Mesenchymal stem cell (in vitro differentiated cells and primary cell): Measurements from ENCODE around the gene ZNF688.
A peak's percentile ranks its signal among the peaks of the same experiment; 100 is the strongest.

Experiments
- DNase-seq: peaks from one replicate; pipeline ENCODE4 v3.0.0-alpha.2; 2013
- H2AFZ ChIP-seq: one replicate; pipeline ENCODE4 v1.6.1; 2013; ENCODE audit warnings: low read depth, mild to moderate bottlenecking, control low read depth, inconsistent platforms, low read length, moderate library complexity
- H2AK5ac ChIP-seq: 2 replicates; pipeline ENCODE4 v1.6.1; 2013; ENCODE audit warnings: low read length, moderate library complexity, mild to moderate bottlenecking, inconsistent platforms; ENCODE audit not compliant: severe bottlenecking
- H2BK120ac ChIP-seq: one replicate; pipeline ENCODE4 v1.6.1; 2013; ENCODE audit warnings: low read depth, mild to moderate bottlenecking, inconsistent platforms, low read length, moderate library complexity
- H2BK12ac ChIP-seq, 2 experiments: one replicate each; pipeline ENCODE4 v1.6.1; 2013; ENCODE audit warnings: inconsistent platforms in 2 of 2, low read length in 2 of 2, mild to moderate bottlenecking in 2 of 2, moderate library complexity in 2 of 2, control low read depth in 1 of 2
- H2BK15ac ChIP-seq: one replicate; pipeline ENCODE4 v1.6.1; 2013; ENCODE audit warnings: mild to moderate bottlenecking, low read depth, inconsistent platforms; ENCODE audit not compliant: poor library complexity, severe bottlenecking
- H2BK5ac ChIP-seq: 2 replicates; pipeline ENCODE4 v1.6.1; 2013; ENCODE audit warnings: low read depth, mild to moderate bottlenecking, low read length, control low read depth, inconsistent platforms; ENCODE audit not compliant: poor library complexity, severe bottlenecking
- H3K14ac ChIP-seq, 2 experiments: one replicate each; pipeline ENCODE4 v1.6.1; 2013; ENCODE audit warnings: inconsistent platforms in 2 of 2, low read length in 2 of 2, control low read depth in 1 of 2, mild to moderate bottlenecking in 1 of 2, moderate library complexity in 1 of 2
- H3K18ac ChIP-seq, 2 experiments: one replicate each; pipeline ENCODE4 v1.6.1; 2013; ENCODE audit warnings: inconsistent platforms in 2 of 2, low read length in 2 of 2, control low read depth in 1 of 2, low read depth in 1 of 2, mild to moderate bottlenecking in 1 of 2
- H3K23ac ChIP-seq, 2 experiments: one replicate each; pipeline ENCODE4 v1.6.1; 2013; ENCODE audit warnings: inconsistent platforms in 2 of 2, low read length in 2 of 2, mild to moderate bottlenecking in 2 of 2, moderate library complexity in 2 of 2, control low read depth in 1 of 2
- H3K27ac ChIP-seq: 2 replicates; pipeline ENCODE4 v1.5.1; 2013; ENCODE audit warnings: mild to moderate bottlenecking, moderate library complexity, low read length, control low read depth, inconsistent platforms; ENCODE audit not compliant: poor library complexity, severe bottlenecking
- H3K27me3 ChIP-seq, 2 experiments: 2 replicates each; pipeline versions ENCODE4 v1.6.1 to v1.7.0; 2013; ENCODE audit warnings: low read length in 2 of 2, mild to moderate bottlenecking in 2 of 2, moderate library complexity in 2 of 2, control low read depth in 1 of 2, inconsistent platforms in 1 of 2; ENCODE audit not compliant: control insufficient read depth in 1 of 2, insufficient read depth in 1 of 2
- H3K36me3 ChIP-seq, 2 experiments: 2 replicates each; pipeline versions ENCODE4 v1.6.1 to v1.7.0; 2013; ENCODE audit warnings: low read length in 2 of 2, control low read depth in 1 of 2, inconsistent platforms in 1 of 2, low read depth in 1 of 2, mild to moderate bottlenecking in 1 of 2; ENCODE audit not compliant: insufficient read depth in 2 of 2, control insufficient read depth in 1 of 2
- H3K4ac ChIP-seq, 2 experiments: one replicate each; pipeline ENCODE4 v1.6.1; 2013; ENCODE audit warnings: inconsistent platforms in 2 of 2, low read length in 2 of 2, mild to moderate bottlenecking in 2 of 2, moderate library complexity in 2 of 2, control low read depth in 1 of 2, low read depth in 1 of 2
- H3K4me1 ChIP-seq: 2 replicates; pipeline ENCODE4 v1.6.1; 2013; ENCODE audit warnings: low read depth, low read length, control low read depth; ENCODE audit not compliant: control insufficient read depth, insufficient read depth
- H3K4me2 ChIP-seq: 2 replicates; pipeline ENCODE4 v1.6.1; 2013; ENCODE audit warnings: low read length, mild to moderate bottlenecking, inconsistent platforms; ENCODE audit not compliant: poor library complexity, severe bottlenecking
- H3K4me3 ChIP-seq, 2 experiments: 2 replicates each; pipeline versions ENCODE4 v1.5.1 to v1.7.0; 2013; ENCODE audit warnings: low read length in 2 of 2, mild to moderate bottlenecking in 2 of 2, control low read depth in 1 of 2, low read depth in 1 of 2; ENCODE audit not compliant: insufficient read depth in 1 of 2
- H3K79me1 ChIP-seq: replicated peaks from 2 replicates; pipeline ENCODE4 v1.6.1; 2013; ENCODE audit warnings: mild to moderate bottlenecking, control low read depth, low read length, inconsistent platforms; ENCODE audit not compliant: poor library complexity, severe bottlenecking
- H3K9ac ChIP-seq: 2 replicates; pipeline ENCODE4 v1.7.0; 2013; ENCODE audit warnings: mild to moderate bottlenecking, low read length, moderate library complexity
- H3K9me3 ChIP-seq: 2 replicates; pipeline ENCODE4 v1.7.0; 2013; ENCODE audit warnings: mild to moderate bottlenecking, low read length; ENCODE audit not compliant: control insufficient read depth
- H4K8ac ChIP-seq: one replicate; pipeline ENCODE4 v1.6.1; 2013; ENCODE audit warnings: inconsistent platforms, mild to moderate bottlenecking, low read length, moderate library complexity
- H4K91ac ChIP-seq: one replicate; pipeline ENCODE4 v1.6.1; 2013; ENCODE audit warnings: mild to moderate bottlenecking, low read length, inconsistent platforms
- WGBS: methylation state at CpG from one replicate; pipeline ENCODE4 v1.1.7; 2013; ENCODE audit warnings: mixed read lengths; 5-methylcytosine and 5-hydroxymethylcytosine counted together

The ZNF688 gene

GRCh38 chr16:30533146-30533522 lies 38.4 kb downstream of the ZNF688 start:
- Histone ChIP-seq H3K4me1 (peaks cover 18% of the 10 kb centered on the region), H2BK5ac (no peak overlapping the region), H2BK15ac (no peak overlapping the region), H3K36me3 (peaks cover 12 to 25% of the 10 kb centered on the region in 2 experiments), H2AK5ac (no peak overlapping the region), H3K79me1 (peaks cover 20% of the 10 kb centered on the region), H3K27ac (no peak overlapping the region), H3K4me2 (no peak overlapping the region), H3K18ac (no peak overlapping the region), H3K4me3 (no peak overlapping the region), H3K4ac (no peak overlapping the region), H4K91ac (no peak overlapping the region), H3K9me3 (no peaks in the 10 kb centered on the region), H2AFZ (no peak overlapping the region), H3K9ac (no peak overlapping the region), H4K8ac (peak overlapping the region; percentile 51), H3K27me3 (no peaks in the 10 kb centered on the region), H2BK12ac (no peak overlapping the region), H2BK120ac (no peak overlapping the region), H3K23ac (no peak overlapping the region), H3K14ac (no peak overlapping the region)
- WGBS, result 89% methylated on average over 11 of the region's 11 CpGs
- no peak for DNase-seq

DNA sequence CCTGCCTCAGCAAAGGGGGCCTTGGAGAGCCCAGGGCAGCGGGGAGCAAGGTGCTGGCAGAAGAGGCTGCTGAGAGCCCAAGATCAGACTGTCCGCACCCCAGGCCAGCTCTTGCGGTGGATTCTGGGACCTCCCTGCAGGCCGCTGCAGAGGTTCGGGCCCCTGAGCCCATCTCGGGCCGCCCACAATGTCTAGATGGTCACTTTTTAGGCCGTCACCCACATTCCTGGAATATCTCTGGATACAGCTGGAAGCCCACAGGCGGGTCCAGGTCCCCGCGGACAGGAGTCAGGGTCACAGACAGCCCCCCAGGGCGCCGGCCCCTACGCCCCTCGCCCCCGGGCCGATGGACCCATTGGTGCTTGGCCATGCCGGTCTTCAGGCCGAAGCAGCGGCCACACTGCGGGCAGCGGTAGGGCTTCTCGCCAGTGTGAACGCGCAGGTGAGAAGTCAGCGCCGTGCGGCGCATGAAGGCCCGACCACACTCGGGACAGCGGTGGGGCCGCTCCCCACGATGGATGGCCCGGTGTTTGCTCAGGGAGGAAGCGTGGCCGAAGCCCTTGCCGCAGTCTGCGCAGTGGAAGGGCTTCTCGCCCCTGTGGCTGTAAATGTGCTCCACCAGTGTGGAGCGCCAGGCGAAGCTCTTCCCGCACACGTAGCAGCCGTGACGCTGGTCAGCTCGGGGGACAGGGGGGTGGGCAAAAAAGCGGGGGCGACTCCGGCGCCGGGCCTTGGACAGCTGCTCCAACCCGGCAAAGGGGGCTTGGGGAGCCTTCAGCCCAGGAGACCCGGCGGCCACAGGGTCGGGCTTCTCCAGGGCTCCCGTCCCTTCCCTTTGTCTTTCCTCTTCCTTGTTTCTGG lies 39.0 kb downstream of the ZNF688 start:
- no peaks in the 10 kb centered on the region for H3K27me3 ChIP-seq
- no peak overlapping the region for H3K14ac ChIP-seq
- H3K27ac ChIP-seq, result no peak overlapping the region
- H3K36me3 ChIP-seq, result peaks cover 12 to 25% of the 10 kb centered on the region in 2 experiments
- no peak overlapping the region for H3K18ac ChIP-seq
- H2BK120ac ChIP-seq, result no peak overlapping the region
- no peak overlapping the region for H3K23ac ChIP-seq
- H2AFZ ChIP-seq, result no peak overlapping the region
- no peak overlapping the region for H2AK5ac ChIP-seq
- no peak overlapping the region for H2BK5ac ChIP-seq
- H3K4me2 ChIP-seq, result no peak overlapping the region
- H2BK12ac ChIP-seq, result no peak overlapping the region
- H4K91ac ChIP-seq, result no peak overlapping the region
- no peak overlapping the region for H3K4me3 ChIP-seq
- H2BK15ac ChIP-seq, result no peak overlapping the region
- no peak overlapping the region for H4K8ac ChIP-seq
- no peak overlapping the region for H3K4ac ChIP-seq
- no peak for DNase-seq
- H3K4me1 ChIP-seq, result peaks cover 20% of the 10 kb centered on the region
- H3K9me3 ChIP-seq, result no peaks in the 10 kb centered on the region
- H3K9ac ChIP-seq, result no peak overlapping the region
- H3K79me1 ChIP-seq, result peaks cover 20% of the 10 kb centered on the region
- 96% methylated on average over 57 of the region's 57 CpGs for WGBS

- Histone ChIP-seq H3K9me3 (no peaks in the 10 kb centered on the region), H4K91ac (no peak overlapping the region), H2BK15ac (no peak overlapping the region), H3K4ac (no peak overlapping the region), H3K27ac (no peak overlapping the region), H2BK12ac (no peak overlapping the region), H2BK5ac (no peak overlapping the region), H3K23ac (no peak overlapping the region), H2AK5ac (no peak overlapping the region), H3K4me3 (no peak overlapping the region), H2AFZ (no peak overlapping the region), H4K8ac (no peak overlapping the region), H3K27me3 (no peaks in the 10 kb centered on the region), H3K18ac (no peak overlapping the region), H3K9ac (no peak overlapping the region), H2BK120ac (no peak overlapping the region), H3K14ac (no peak overlapping the region), H3K79me1 (peaks cover 15% of the 10 kb centered on the region), H3K4me2 (no peak overlapping the region), H3K4me1 (peaks cover 15% of the 10 kb centered on the region), H3K36me3 (peaks cover 12 to 25% of the 10 kb centered on the region in 2 experiments)
- DNase-seq, result no peak
- WGBS, result 89% methylated on average over 13 of the region's 13 CpGs
Measured at GRCh38 chr16:30530163-30531037, 41.1 kb downstream of the ZNF688 start.
